Left lung (tissue), 10 donors: Measurements from ENCODE around the gene PTRHD1. TPM values are rescaled to one million over a fixed set of nuclear protein-coding genes. Genes with fewer than 3 reads are reported as not detected.

Experiments used
- ATAC-seq: fragments of 200-7000 bp; cut with Tn5 transposase; one replicate; pipeline ENCODE4 v1.9.1; 2020; ENCODE audit warnings: moderate library complexity
- DNase-seq, 4 donors: peaks; one replicate each; pipeline ENCODE4 v3.0.0-alpha.2; 2013 to 2020
- H3K27ac ChIP-seq, 2 donors: fragments of 200-600 bp; sonication (generic) in 1 of 2; one replicate each; pipeline versions ENCODE4 v1.5.0 to v1.8.0; 2020 to 2021
- H3K27me3 ChIP-seq, 2 donors: fragments of 200-600 bp; sonication (generic) in 1 of 2; one replicate each; pipeline versions ENCODE4 v1.5.0 to v1.8.0; 2020 to 2021
- H3K36me3 ChIP-seq, 2 donors: fragments of 200-600 bp; sonication (generic) in 1 of 2; one replicate each; pipeline versions ENCODE4 v1.5.0 to v1.8.0; 2020 to 2021
- H3K4me1 ChIP-seq, 2 donors: fragments of 200-600 bp; one replicate each; pipeline ENCODE4 v1.8.0; 2021
- H3K4me3 ChIP-seq, 2 donors: fragments of 200-600 bp; sonication (generic) in 1 of 2; one replicate each; pipeline versions ENCODE4 v1.5.0 to v1.8.0; 2020 to 2021; ENCODE audit warnings: mild to moderate bottlenecking in 1 of 2
- H3K9me3 ChIP-seq, 2 donors: fragments of 200-600 bp; sonication (generic) in 1 of 2; one replicate each; pipeline versions ENCODE4 v1.5.0 to v1.8.0; 2020 to 2021
- intact Hi-C, 2 donors: fragments of 100-400 bp; cut with DNase I; formaldehyde crosslinking; loops; one replicate each; pipeline versions ENCODE4 v1.11.2 to v1.14.2; 2022
- polyA plus RNA-seq, 6 donors: library from polyadenylated mRNA; unstranded; fragments of 120-200 nt; gene quantifications; one replicate each; pipeline ENCODE4 v1.2.1, GENCODE V29; 2013; ENCODE audit not compliant: insufficient read length in 6 of 6
- total RNA-seq, 2 donors: library from RNA; stranded (reverse); fragmentation: NEBNext Ultra II Directional; extraction: Animal tissue kit (Norgen Biotek cat#: 25700); gene quantifications; one replicate each; pipeline ENCODE4 v1.2.1, GENCODE V29; 2021
- TF ChIP-seq, protein P1 (sequence below), 2 donors: fragments of 200-600 bp; sonication (generic) in 1 of 2; IDR thresholded peaks; one replicate each; pipeline versions ENCODE4 v1.5.0 to v1.8.0; 2021; ENCODE audit warnings: antibody characterized with exemption in 2 of 2
- donor health status: DM: no; HTN: yes; CAD: no.
- donor health status: DM: no; HTN: no; CAD: no.

The PTRHD1 gene
- total and polyA plus RNA-seq, 8 donors: 31.3 to 62.6 (median 49.8) TPM

DNA sequence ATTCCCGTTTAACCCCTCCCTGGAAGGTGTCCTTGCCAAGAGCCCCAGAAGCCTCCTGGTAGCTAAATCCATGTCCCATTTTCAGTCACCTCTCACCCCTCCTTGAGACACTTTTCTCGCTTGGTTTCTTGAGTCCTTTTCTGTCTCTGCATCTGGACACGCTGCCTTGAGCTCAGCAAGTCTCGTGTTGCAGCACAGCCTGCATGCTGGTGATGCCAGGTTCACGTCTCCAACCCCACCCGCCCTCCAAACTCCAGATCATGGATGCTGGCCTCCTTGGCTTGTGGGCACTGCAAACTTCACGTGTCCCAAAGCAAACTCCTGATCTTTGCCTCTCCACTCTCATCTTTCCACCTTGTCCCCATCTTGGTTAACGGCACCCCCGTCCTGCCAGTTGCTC, 39.3 kb upstream of the PTRHD1 start:
- Histone ChIP-seq H3K27ac (no peak overlapping the region), H3K4me1 (peaks cover 0 to 4% of the 10 kb centered on the region in 2 donors), H3K9me3 (no peaks in the 10 kb centered on the region), H3K4me3 (no peak overlapping the region), H3K36me3 (peaks cover 0 to 6% of the 10 kb centered on the region in 2 donors), H3K27me3 (no peaks in the 10 kb centered on the region)
- no peak for DNase-seq
- TF ChIP-seq, protein P1, sequence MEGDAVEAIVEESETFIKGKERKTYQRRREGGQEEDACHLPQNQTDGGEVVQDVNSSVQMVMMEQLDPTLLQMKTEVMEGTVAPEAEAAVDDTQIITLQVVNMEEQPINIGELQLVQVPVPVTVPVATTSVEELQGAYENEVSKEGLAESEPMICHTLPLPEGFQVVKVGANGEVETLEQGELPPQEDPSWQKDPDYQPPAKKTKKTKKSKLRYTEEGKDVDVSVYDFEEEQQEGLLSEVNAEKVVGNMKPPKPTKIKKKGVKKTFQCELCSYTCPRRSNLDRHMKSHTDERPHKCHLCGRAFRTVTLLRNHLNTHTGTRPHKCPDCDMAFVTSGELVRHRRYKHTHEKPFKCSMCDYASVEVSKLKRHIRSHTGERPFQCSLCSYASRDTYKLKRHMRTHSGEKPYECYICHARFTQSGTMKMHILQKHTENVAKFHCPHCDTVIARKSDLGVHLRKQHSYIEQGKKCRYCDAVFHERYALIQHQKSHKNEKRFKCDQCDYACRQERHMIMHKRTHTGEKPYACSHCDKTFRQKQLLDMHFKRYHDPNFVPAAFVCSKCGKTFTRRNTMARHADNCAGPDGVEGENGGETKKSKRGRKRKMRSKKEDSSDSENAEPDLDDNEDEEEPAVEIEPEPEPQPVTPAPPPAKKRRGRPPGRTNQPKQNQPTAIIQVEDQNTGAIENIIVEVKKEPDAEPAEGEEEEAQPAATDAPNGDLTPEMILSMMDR (IDR thresholded peaks at IDR 0.05): no peak
- intact Hi-C loops: no loop called here
- no peak for ATAC-seq

DNA sequence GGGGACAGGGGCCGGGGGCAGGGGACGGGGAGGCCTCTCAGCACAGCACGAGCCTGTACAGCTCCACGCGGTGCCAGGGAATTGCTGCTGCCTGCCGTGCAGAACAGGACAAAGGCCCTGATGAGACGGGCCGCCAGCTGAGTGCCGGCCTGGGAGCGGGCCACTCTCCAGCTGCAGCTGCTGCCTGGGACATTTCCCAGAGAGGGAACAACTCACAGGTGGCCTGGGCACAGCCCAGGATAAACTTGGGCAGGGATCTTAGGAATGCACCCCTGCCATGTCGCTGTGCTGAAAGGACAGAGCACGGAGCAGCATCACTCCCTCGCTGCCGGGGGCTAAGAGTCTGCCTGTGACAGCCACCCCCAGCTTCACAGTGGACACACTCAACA, 38.9 kb upstream of the PTRHD1 start:
- peak in 1 of 4 donors; percentile 10 for DNase-seq
- Histone ChIP-seq H3K9me3 (no peaks in the 10 kb centered on the region), H3K27me3 (no peaks in the 10 kb centered on the region), H3K4me3 (no peak overlapping the region), H3K27ac (no peak overlapping the region), H3K36me3 (peaks cover 0 to 6% of the 10 kb centered on the region in 2 donors), H3K4me1 (peaks cover 0 to 6% of the 10 kb centered on the region in 2 donors)
- TF ChIP-seq, protein P1 (IDR thresholded peaks at IDR 0.05): no peak
- peak; percentile 27 for ATAC-seq
- intact Hi-C loops: no loop called here

DNA sequence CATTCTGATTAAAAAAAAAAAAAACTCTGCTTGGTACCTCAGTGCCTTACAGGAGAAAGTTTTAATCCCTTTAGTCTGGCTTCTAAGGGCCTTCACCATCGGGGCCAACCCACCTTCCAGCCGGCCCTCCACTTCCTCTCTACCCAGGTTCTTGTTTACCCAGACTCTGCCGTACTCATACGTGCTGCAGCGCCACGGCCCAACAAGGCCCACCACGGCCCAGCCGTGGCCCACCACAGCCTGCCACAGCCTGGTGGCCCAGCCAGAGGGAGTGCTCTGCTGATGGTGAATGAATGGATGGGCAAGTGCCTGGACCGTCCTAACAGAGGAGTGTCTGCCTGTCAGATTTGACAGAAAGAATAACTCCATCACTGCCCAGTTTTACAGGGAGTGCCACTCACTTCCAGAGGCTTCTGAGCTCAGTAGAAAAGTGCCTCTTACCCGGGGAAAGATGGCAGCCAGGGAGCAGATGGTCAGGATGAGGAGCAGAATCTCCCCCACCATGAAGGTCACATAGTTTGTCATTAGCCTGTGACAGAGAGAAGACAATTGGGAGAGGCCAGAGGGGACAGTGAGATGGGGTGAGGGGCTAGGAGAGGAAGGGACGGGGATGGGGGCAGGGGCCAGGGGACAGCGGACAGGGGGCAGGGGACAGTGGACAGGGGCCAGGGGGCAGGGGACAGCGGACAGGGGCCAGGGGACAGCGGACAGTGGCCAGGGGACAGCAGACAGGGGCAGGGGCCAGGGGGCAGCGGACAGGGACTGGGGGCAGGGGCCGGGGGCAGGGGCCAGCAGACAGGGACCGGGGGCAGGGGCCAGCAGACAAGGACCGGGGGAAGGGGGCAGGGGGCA, 38.3 kb upstream of the PTRHD1 start:
- Histone ChIP-seq H3K36me3 (peaks cover 0 to 3% of the 10 kb centered on the region in 2 donors), H3K4me1 (peaks cover 0 to 6% of the 10 kb centered on the region in 2 donors), H3K4me3 (no peak overlapping the region), H3K27me3 (no peaks in the 10 kb centered on the region), H3K27ac (no peak overlapping the region), H3K9me3 (no peaks in the 10 kb centered on the region)
- DNase-seq (no peak), ATAC-seq (no peak)
- intact Hi-C loops: no loop called here
- TF ChIP-seq, protein P1 (IDR thresholded peaks at IDR 0.05): no peak

DNA sequence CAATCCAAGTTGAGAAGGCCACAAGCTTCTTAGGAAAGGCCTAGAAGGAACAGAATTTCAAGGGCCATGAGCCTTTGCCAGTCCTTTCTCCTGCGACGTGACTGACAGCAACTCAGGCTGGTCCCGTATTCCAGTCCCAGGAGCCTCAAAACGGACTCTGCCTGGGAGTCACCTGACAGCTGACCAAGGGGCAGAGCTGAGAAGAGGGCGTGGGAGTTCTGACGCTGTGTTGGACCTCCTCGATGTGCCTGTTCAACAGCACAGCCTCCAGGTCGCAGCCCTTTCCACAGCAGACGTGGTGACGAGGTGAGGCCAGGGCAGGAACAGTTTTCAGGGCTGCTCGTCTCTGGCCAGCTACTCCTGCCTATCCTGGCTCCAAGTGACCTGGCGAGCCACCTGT, 37.6 kb upstream of the PTRHD1 start:
- intact Hi-C loops: no loop called here
- peaks cover 0 to 6% of the 10 kb centered on the region in 2 donors for H3K4me1 ChIP-seq
- TF ChIP-seq, protein P1 (IDR thresholded peaks at IDR 0.05): no peak

DNA sequence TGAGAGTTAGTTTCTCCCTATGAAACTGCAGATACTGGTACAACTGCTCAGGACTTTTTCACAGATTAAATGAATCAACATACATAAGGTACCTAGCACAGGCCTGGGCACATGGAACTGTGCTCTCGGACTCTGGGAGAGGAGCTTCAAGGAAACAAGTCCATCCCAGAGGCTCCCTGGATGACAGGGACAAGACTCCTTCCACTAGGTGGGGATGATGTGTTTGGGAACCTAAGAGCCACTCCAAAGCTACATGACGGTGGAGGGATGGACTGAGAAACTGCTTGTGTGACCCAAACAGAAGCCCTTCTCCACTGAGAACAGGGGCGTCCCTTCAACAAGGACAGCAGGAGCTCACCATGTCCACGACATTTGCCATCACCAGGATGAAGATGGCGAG, 37.2 kb upstream of the PTRHD1 start:
- ATAC-seq (no peak), DNase-seq (no peak)
- intact Hi-C loops: no loop called here
- H3K27me3 ChIP-seq: no peaks in the 10 kb centered on the region
- H3K9me3 ChIP-seq: no peaks in the 10 kb centered on the region
- no peaks in the 10 kb centered on the region for H3K36me3 ChIP-seq
- no peak overlapping the region for H3K27ac ChIP-seq
- peaks cover 0 to 6% of the 10 kb centered on the region in 2 donors for H3K4me1 ChIP-seq
- TF ChIP-seq, protein P1 (IDR thresholded peaks at IDR 0.05): no peak
- H3K4me3 ChIP-seq: no peak overlapping the region

More for the DNA sequence above, 37.6 kb upstream of the PTRHD1 start:
- H3K9me3 ChIP-seq: no peaks in the 10 kb centered on the region
- H3K27ac ChIP-seq: no peak overlapping the region
- H3K36me3 ChIP-seq: no peaks in the 10 kb centered on the region
- no peaks in the 10 kb centered on the region for H3K27me3 ChIP-seq
- H3K4me3 ChIP-seq: no peak overlapping the region
- no peak for ATAC-seq
- no peak for DNase-seq
